HG03571 (cell line): ENCODE data around the gene DISC1.
"Not testable (repeated sequence)": the region's sequence is repeated elsewhere in the genome, so short reads cannot be mapped to it uniquely, and the experiment has no call there.

Source experiments
- ATAC-seq: cut with Tn5 transposase; IDR thresholded peaks from one replicate; pipeline ENCODE4 v1.9.1; 2021; ENCODE audit not compliant: unreplicated experiment

The DISC1 gene

GRCh38 chr1:231605149-231606100 is 21.2 kb upstream of the DISC1 start:
- no peak for ATAC-seq

GRCh38 chr1:231606712-231607111 is 19.9 kb upstream of the DISC1 start:
- no peak for ATAC-seq

- no peak for ATAC-seq
Measured at GRCh38 chr1:231610388-231610787, 16.2 kb upstream of the DISC1 start.

- ATAC-seq = no peak
Measured at GRCh38 chr1:231611111-231611510, 15.5 kb upstream of the DISC1 start.

- no peak for ATAC-seq
Measured at GRCh38 chr1:231611851-231612250, 14.7 kb upstream of the DISC1 start.

GRCh38 chr1:231612393-231613089 is 14.0 kb upstream of the DISC1 start:
- peak; percentile 99 for ATAC-seq

GRCh38 chr1:231613419-231614349 is 12.9 kb upstream of the DISC1 start:
- no peak for ATAC-seq

- ATAC-seq = no peak
Measured at GRCh38 chr1:231616667-231617066, 9.9 kb upstream of the DISC1 start.

- ATAC-seq = no peak
Measured at GRCh38 chr1:231618609-231619256, 7.9 kb upstream of the DISC1 start.

GRCh38 chr1:231619257-231619634 is 7.3 kb upstream of the DISC1 start:
- no peak for ATAC-seq

GRCh38 chr1:231625042-231625441 is 1.5 kb upstream of the DISC1 start:
- not testable (repeated sequence) for ATAC-seq

GRCh38 chr1:231625975-231626534 is 535 bp upstream of the DISC1 start:
- no peak for ATAC-seq

GRCh38 chr1:231626951-231627614 is 493 bp downstream of the DISC1 start:
- ATAC-seq = peak; percentile 67

- ATAC-seq = no peak
Measured at GRCh38 chr1:231628207-231628876, 1.8 kb downstream of the DISC1 start.

- no peak for ATAC-seq
Measured at GRCh38 chr1:231629132-231629531, 2.5 kb downstream of the DISC1 start.

- ATAC-seq = no peak
Measured at GRCh38 chr1:231630558-231631205, 4.1 kb downstream of the DISC1 start.

GRCh38 chr1:231631717-231632116 is 5.1 kb downstream of the DISC1 start:
- ATAC-seq = no peak

GRCh38 chr1:231632119-231632518 is 5.5 kb downstream of the DISC1 start:
- ATAC-seq = no peak
